Subcutaneous adipose tissue (tissue), 4 donors: ENCODE measurements around the gene LPGAT1. TPM values are rescaled to one million over a fixed set of nuclear protein-coding genes. Genes with fewer than 3 reads are reported as not detected.

ENCODE experiments used
- total RNA-seq, 4 donors: library from RNA; depleted of rRNA; stranded (reverse); fragments of >200 nt; gene quantifications; one replicate each; pipeline ENCODE4 v1.1.0, GENCODE V29; 2016
- TF ChIP-seq, protein P1 (sequence below): fragments of 450-650 bp; IDR thresholded peaks from one replicate; pipeline ENCODE4 v1.5.1; 2016; ENCODE audit warnings: low read depth, mild to moderate bottlenecking, control low read depth, antibody characterized with exemption, moderate library complexity

LPGAT1 gene
- total RNA-seq, 4 donors from 2014 or later, result 57.8 to 131 (median 73.7) TPM

DNA sequence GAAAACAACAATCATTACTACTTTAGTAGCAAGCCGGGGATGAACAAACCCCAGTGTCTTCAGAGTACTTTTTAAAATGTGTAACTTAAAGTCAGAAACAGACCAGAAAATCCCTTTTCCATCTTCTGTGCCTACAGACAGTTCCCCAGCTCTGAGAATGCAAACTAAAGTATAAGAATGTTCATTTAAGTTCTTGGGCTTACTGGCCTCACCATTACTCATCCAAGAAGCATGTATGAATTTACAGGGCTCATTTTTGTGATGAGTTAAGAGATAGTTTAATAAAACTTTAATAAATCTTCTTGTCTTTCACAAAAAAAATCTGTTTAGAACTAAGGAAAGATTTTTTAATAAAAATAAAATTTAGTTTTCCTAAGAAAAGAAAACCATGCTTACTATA is 4.6 kb downstream of the LPGAT1 start:
- TF ChIP-seq, protein P1, sequence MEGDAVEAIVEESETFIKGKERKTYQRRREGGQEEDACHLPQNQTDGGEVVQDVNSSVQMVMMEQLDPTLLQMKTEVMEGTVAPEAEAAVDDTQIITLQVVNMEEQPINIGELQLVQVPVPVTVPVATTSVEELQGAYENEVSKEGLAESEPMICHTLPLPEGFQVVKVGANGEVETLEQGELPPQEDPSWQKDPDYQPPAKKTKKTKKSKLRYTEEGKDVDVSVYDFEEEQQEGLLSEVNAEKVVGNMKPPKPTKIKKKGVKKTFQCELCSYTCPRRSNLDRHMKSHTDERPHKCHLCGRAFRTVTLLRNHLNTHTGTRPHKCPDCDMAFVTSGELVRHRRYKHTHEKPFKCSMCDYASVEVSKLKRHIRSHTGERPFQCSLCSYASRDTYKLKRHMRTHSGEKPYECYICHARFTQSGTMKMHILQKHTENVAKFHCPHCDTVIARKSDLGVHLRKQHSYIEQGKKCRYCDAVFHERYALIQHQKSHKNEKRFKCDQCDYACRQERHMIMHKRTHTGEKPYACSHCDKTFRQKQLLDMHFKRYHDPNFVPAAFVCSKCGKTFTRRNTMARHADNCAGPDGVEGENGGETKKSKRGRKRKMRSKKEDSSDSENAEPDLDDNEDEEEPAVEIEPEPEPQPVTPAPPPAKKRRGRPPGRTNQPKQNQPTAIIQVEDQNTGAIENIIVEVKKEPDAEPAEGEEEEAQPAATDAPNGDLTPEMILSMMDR, result no peak

DNA sequence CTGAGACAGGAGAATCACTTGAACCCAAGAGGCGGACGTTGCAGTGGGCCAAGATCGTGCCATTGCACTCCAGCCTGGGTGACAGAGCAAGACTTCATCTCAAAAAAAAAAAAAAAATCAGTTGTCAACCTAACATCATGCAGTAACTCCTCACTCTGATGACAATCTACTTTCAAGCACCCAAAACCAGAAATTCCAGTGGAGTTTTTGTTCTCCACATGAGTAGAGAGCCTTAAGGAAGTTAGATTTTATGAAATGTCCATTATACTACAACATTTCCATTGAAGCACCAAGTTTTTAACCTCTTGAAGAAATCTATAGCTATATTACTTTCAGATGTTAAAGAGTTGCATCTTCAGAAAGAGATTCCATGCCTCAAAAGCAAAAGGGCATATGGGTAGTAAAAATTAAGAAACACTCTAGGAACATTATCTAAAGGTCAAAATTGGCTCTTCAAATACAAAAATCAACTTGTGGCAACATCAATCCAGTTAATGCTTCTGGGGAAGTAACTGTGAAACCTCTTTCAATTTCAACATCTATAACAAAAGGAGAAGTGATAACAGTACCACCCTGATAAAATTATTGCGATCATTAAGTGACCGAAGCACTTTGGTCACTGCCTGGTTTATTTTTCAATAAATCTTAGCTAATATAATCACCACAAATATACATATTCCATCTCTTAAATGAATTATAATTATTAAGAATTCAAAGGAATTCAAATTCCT is 7.7 kb downstream of the LPGAT1 start:
- TF ChIP-seq, protein P1, result no peak

DNA sequence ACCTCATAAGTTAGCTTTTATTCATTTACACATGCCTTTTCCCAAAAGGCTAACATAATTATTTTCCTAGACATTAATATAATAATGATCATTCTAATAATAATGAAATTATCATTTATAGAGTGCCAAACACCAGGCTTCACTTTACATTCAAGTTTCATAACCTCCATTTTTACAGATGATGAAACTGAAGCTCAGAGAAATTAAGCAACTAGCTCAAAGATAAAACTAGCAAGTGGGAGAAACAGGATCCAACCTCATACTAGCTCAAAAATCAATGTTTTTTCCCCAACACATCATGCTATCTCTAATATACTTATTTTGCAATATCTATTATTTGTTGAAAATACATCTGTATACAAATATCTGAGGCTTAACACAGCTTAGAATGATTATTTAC is 14.0 kb downstream of the LPGAT1 start:
- TF ChIP-seq, protein P1, result no peak

DNA sequence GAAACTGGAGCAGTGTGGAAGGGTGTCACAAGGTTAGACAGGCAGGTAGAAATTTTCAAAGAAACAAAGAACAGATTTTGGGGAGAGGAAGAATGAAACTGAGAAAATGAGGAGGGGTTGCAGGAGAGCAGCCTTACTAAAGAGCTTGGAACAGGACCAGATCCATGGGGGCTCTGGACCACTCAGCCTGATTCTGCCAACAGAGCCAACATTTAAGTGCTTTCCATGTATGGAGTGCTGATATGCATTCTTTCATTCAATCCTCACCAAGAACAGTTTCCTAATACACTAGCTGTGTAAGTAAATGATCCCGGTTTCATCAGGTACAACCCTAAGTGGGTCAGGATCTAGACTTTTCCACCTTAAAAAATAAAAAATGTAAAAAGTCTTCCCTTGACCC is 16.2 kb downstream of the LPGAT1 start:
- TF ChIP-seq, protein P1, result no peak

DNA sequence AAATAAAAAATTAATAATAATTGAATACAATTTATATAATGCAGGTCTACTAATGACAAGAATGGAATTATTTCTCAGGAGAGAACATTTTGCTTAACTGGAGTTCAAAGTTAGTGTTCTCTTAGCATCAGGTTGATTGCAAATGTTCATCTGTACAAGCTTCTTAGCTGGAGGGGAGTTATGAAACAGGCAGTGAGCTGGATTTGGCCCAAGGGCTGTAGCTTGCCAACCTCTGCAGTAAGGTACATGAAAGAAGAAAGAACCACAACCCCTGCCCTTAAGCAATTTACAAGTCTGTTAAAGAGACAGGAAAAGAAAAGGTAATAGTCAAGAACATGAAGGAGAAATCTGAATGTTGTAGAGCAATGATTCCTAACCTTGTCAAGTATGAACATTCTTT is 17.0 kb downstream of the LPGAT1 start:
- TF ChIP-seq, protein P1, result no peak

DNA sequence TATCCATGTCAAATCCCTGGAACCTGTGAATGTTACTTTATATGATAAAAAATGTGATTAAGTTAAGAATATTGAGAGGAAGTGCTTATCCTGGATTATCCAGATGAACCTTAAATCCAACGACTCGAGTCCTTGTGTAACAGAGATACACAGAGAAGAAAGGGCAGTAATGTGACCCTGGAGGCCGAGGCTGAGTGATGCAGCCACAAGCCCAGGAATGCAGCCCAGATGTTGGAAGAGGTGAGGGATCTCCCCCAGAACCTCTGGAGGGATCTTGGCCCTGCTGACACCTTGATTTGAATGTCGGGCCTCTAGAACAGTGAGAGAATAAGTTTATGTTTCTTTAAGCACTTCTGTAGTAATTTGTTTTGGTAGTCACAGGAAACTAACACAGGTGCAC is 18.0 kb downstream of the LPGAT1 start:
- TF ChIP-seq, protein P1, result no peak

DNA sequence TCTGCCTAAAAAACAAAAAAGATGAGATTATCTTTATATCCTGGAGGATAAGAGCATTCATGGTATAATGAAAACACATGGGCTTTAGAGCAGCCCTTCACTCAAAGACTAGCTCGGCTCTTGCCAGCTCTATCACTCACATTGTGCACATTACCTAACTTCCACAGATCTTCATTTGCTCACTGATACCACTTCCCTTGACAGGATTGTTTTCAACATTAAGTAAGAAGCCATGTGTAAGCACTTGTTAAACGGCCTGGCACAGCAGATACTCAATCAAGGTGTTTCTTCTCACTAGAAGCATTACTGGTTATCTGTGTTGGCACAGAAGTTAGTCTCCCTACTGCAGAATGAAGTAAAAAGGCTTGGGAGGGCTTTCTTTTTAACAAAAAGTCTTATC is 18.7 kb downstream of the LPGAT1 start:
- TF ChIP-seq, protein P1, result no peak
